Osteoblast (primary cell): ENCODE results near the gene DRAP1. TPM values are rescaled to one million over a fixed set of nuclear protein-coding genes. Genes with fewer than 3 reads are reported as not detected.
A peak's percentile ranks its signal among the peaks of the same experiment; 100 is the strongest.

Experiments
- DNase-seq: peaks from one replicate; pipeline ENCODE4 v3.0.0; 2011; ENCODE audit warnings: low spot score, mixed read lengths; ENCODE audit not compliant: insufficient read length; ENCODE audit errors: missing footprints
- H2AFZ ChIP-seq: 2 replicates; pipeline ENCODE4 v1.6.0; 2011; ENCODE audit warnings: mild to moderate bottlenecking, low read length
- H3K27ac ChIP-seq: 2 replicates; pipeline ENCODE4 v1.5.1; 2011; ENCODE audit warnings: mild to moderate bottlenecking, low read depth, low read length, moderate library complexity
- H3K27me3 ChIP-seq: 2 replicates; pipeline ENCODE4 v1.6.0; 2012; ENCODE audit warnings: mild to moderate bottlenecking, control low read depth, inconsistent platforms, low read length, moderate library complexity; ENCODE audit not compliant: insufficient read depth
- H3K36me3 ChIP-seq: 2 replicates; pipeline ENCODE4 v1.5.1; 2011; ENCODE audit warnings: mild to moderate bottlenecking, low read length, control low read depth, moderate library complexity; ENCODE audit not compliant: insufficient read depth
- H3K4me1 ChIP-seq: 2 replicates; pipeline ENCODE4 v1.5.1; 2011; ENCODE audit warnings: mild to moderate bottlenecking, low read length, control low read depth, moderate library complexity; ENCODE audit not compliant: insufficient read depth
- H3K4me2 ChIP-seq: 2 replicates; pipeline ENCODE4 v1.6.0; 2011; ENCODE audit warnings: mild to moderate bottlenecking, low read length; ENCODE audit not compliant: insufficient read depth
- H3K4me3 ChIP-seq: fragments of 200-600 bp; sonication (generic); 3 replicates; pipeline ENCODE4 v1.5.1; 2012; ENCODE audit warnings: mild to moderate bottlenecking, low read length, inconsistent platforms; ENCODE audit not compliant: insufficient read depth
- H3K79me2 ChIP-seq: 2 replicates; pipeline ENCODE4 v1.6.0; 2012; ENCODE audit warnings: mild to moderate bottlenecking, low read length, control low read depth, inconsistent platforms; ENCODE audit not compliant: insufficient read depth
- H3K9me3 ChIP-seq: 2 replicates; pipeline ENCODE4 v1.5.1; 2011; ENCODE audit warnings: low read depth, low read length, control low read depth
- H4K20me1 ChIP-seq: 2 replicates; pipeline ENCODE4 v1.6.0; 2012; ENCODE audit warnings: mild to moderate bottlenecking, low read length, control low read depth; ENCODE audit not compliant: insufficient read depth
- CTCF ChIP-seq: IDR thresholded peaks from 2 replicates; pipeline ENCODE4 v1.5.1; 2011; ENCODE audit warnings: mild to moderate bottlenecking, low read depth, low read length, moderate library complexity; ENCODE audit errors: extremely low read depth
- total RNA-seq: library from RNA; depleted of rRNA; stranded (reverse); fragments of >200 nt; gene quantifications from 2 replicates; pipeline ENCODE4 v1.2.3, GENCODE V29; 2012

Gene DRAP1
- 170 and 190 TPM in 2 replicates for total RNA-seq

- no peak for TF ChIP-seq CTCF
- Histone ChIP-seq H3K27me3 (no peaks in the 10 kb centered on the region), H3K4me3 (peak within 1 kb of the TSS; percentile 92), H3K79me2 (peaks cover 68% of the 10 kb centered on the region), H4K20me1 (peaks cover 6% of the 10 kb centered on the region), H3K36me3 (peaks cover 34% of the 10 kb centered on the region), H3K4me2 (peak within 1 kb of the TSS; percentile 94), H2AFZ (peak within 1 kb of the TSS; percentile 63), H3K27ac (peak within 1 kb of the TSS; percentile 95), H3K4me1 (peaks cover 54% of the 10 kb centered on the region), H3K9me3 (no peaks in the 10 kb centered on the region)
- DNase-seq, result peak; percentile 100
Observed at GRCh38 chr11:65919141-65919572, at the start of gene DRAP1. TSS of gene DRAP1 (plus strand) at chr11:65919426. CDS start at chr11:65919502, 76 bp downstream.

- H3K79me2 ChIP-seq, result peaks cover 44% of the 10 kb centered on the region
- peaks cover 59% of the 10 kb centered on the region for H3K36me3 ChIP-seq
- no peak overlapping the region for H3K4me2 ChIP-seq
- peaks cover 32% of the 10 kb centered on the region for H4K20me1 ChIP-seq
- TF ChIP-seq CTCF, result no peak
- H3K4me3 ChIP-seq, result no peak overlapping the region
- no peaks in the 10 kb centered on the region for H3K9me3 ChIP-seq
- H3K27me3 ChIP-seq, result no peaks in the 10 kb centered on the region
- peaks cover 20% of the 10 kb centered on the region for H3K4me1 ChIP-seq
- DNase-seq, result peak; percentile 84
- no peak overlapping the region for H2AFZ ChIP-seq
- peak overlapping the region; percentile 23 for H3K27ac ChIP-seq
Observed at GRCh38 chr11:65869643-65870306, 49.5 kb upstream of the DRAP1 start.

GRCh38 chr11:65870307-65870658 lies 48.9 kb upstream of the DRAP1 start:
- Histone ChIP-seq H3K27me3 (no peaks in the 10 kb centered on the region), H2AFZ (no peak overlapping the region), H3K9me3 (no peaks in the 10 kb centered on the region), H4K20me1 (peaks cover 30% of the 10 kb centered on the region), H3K79me2 (peaks cover 44% of the 10 kb centered on the region), H3K4me1 (peaks cover 20% of the 10 kb centered on the region), H3K4me3 (peak overlapping the region; percentile 81), H3K27ac (peak overlapping the region; percentile 23), H3K4me2 (peak overlapping the region; percentile 81), H3K36me3 (peaks cover 54% of the 10 kb centered on the region)
- no peak for TF ChIP-seq CTCF
- peak; percentile 87 for DNase-seq
